Lower leg skin (tissue), 4 donors: ENCODE results near the gene PRKCQ. TPM values are rescaled to one million over a fixed set of nuclear protein-coding genes. Genes with fewer than 3 reads are reported as not detected.

Experiments
- DNase-seq, 2 donors: peaks; one replicate each; pipeline ENCODE4 v3.0.0-alpha.2; 2019; ENCODE audit warnings: low spot score in 2 of 2
- H3K4me3 ChIP-seq: fragments of 200-600 bp; sonication (generic); 2 replicates; pipeline ENCODE4 v1.5.1; 2017; ENCODE audit warnings: mild to moderate bottlenecking, low read depth; ENCODE audit not compliant: poor library complexity, severe bottlenecking
- POLR2A ChIP-seq, 2 donors: fragments of 450-650 bp; IDR thresholded peaks; one replicate each; pipeline ENCODE4 v1.6.1; 2016 to 2017; ENCODE audit warnings: antibody characterized with exemption in 2 of 2, mild to moderate bottlenecking in 1 of 2, moderate library complexity in 1 of 2
- WGBS, 2 donors: methylation state at CpG; one replicate each; pipeline ENCODE4 v1.1.5; 2018; 5-methylcytosine and 5-hydroxymethylcytosine counted together
- intact Hi-C: fragments of 100-400 bp; cut with DNase I; formaldehyde crosslinking; loops from one replicate; pipeline ENCODE4 v1.15.0; 2023; ENCODE audit warnings: low total_unique reads
- total RNA-seq, 4 donors: library from RNA; depleted of rRNA; stranded (reverse); fragments of >200 nt; gene quantifications; one replicate each; pipeline ENCODE4 v1.1.0, GENCODE V29; 2016
- TF ChIP-seq, protein P1 (sequence below), 3 donors: fragments of 450-650 bp; IDR thresholded peaks; one replicate each; pipeline ENCODE4 v1.5.1; 2016; ENCODE audit warnings: antibody characterized with exemption in 3 of 3, mild to moderate bottlenecking in 3 of 3, moderate library complexity in 2 of 3

Gene PRKCQ
- total RNA-seq, 4 donors from 2014 or later, result 0.06 to 0.17 TPM; not detected in 2

DNA sequence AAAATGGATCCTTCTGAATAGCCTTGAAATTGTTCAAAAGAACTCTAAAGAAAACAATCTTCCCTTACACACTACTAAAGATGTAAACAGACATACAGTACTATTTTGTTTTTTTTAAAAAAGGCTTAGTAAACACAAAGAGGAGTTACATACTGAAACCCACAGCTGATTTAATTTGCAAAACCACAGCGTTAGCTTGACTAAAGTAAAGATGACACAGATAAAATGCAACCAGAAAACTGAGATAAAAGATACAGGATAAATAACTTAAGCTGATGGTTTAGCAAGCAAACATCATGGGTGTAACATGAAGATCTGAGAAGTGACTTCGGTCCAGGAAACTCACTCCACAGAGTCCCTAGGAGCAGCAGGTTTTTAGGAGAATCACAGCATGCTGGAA is 21.8 kb downstream of the PRKCQ start:
- no peak overlapping the region for H3K4me3 ChIP-seq
- TF ChIP-seq, protein P1, sequence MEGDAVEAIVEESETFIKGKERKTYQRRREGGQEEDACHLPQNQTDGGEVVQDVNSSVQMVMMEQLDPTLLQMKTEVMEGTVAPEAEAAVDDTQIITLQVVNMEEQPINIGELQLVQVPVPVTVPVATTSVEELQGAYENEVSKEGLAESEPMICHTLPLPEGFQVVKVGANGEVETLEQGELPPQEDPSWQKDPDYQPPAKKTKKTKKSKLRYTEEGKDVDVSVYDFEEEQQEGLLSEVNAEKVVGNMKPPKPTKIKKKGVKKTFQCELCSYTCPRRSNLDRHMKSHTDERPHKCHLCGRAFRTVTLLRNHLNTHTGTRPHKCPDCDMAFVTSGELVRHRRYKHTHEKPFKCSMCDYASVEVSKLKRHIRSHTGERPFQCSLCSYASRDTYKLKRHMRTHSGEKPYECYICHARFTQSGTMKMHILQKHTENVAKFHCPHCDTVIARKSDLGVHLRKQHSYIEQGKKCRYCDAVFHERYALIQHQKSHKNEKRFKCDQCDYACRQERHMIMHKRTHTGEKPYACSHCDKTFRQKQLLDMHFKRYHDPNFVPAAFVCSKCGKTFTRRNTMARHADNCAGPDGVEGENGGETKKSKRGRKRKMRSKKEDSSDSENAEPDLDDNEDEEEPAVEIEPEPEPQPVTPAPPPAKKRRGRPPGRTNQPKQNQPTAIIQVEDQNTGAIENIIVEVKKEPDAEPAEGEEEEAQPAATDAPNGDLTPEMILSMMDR (IDR thresholded peaks at IDR 0.05), result no peak
- no peak for TF ChIP-seq POLR2A (IDR thresholded peaks at IDR 0.05)
- intact Hi-C loops, result no loop called here
- no peak for DNase-seq
- WGBS, 2 donors, result 74 to 81% methylated on average over 2 of the region's 2 CpGs

DNA sequence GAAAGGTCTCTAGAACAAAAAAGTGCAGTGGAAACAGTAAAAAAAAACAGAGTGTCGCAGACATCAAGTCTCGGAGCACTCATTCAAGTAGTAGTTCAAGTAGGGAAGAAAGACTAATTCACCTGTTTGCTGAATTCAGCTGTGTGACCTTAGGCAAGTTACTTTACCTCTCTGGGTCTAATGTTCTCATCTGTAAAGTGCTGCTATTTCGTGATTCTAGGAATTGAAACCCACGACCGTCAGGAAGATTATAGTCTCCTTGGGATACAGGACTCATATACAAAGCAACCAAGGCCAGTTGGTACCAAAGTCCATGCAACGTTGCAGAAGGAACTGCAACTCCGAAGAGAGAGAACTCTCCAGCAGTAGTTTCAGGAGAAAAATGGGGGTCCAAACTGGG is 26.1 kb downstream of the PRKCQ start:
- TF ChIP-seq POLR2A (IDR thresholded peaks at IDR 0.05), result no peak
- TF ChIP-seq, protein P1 (IDR thresholded peaks at IDR 0.05), result no peak
- H3K4me3 ChIP-seq, result no peak overlapping the region
- no peak for DNase-seq
- 75% methylated on average over 7 of the region's 7 CpGs for WGBS, 2 donors
- intact Hi-C loops, result no loop called here

DNA sequence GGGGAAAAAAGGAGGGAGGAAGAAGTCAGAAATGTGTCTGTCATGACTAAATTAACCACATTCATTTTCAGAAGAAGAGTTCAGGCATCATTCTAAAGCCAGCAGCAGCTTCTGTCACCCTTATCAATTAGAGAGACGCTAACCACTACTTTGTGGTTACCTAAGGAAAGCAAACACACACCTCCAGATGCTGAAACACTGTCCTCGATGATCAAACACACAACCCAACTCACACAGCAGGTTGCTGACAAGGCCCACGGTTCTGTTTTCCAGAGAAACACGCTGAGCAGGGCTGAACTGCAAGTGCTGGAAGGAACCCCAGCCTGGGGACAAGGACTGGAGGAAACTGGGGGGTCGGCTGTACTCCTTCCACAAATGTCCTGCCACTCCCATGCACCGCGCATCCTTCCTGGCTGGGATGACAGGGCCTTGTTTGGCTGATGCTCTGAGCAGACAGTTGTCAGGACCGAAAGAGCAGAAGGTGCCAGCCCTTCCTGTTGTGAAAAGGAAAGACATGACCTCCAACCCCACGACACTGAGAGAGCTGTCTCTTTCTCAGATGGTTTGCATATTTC is 36.6 kb downstream of the PRKCQ start:
- 67 to 70% methylated on average over 9 of the region's 9 CpGs for WGBS, 2 donors
- no peak for TF ChIP-seq POLR2A (IDR thresholded peaks at IDR 0.05)
- TF ChIP-seq, protein P1 (IDR thresholded peaks at IDR 0.05), result no peak
- DNase-seq, result no peak
- intact Hi-C loops, result no loop called here
- H3K4me3 ChIP-seq, result no peak overlapping the region

DNA sequence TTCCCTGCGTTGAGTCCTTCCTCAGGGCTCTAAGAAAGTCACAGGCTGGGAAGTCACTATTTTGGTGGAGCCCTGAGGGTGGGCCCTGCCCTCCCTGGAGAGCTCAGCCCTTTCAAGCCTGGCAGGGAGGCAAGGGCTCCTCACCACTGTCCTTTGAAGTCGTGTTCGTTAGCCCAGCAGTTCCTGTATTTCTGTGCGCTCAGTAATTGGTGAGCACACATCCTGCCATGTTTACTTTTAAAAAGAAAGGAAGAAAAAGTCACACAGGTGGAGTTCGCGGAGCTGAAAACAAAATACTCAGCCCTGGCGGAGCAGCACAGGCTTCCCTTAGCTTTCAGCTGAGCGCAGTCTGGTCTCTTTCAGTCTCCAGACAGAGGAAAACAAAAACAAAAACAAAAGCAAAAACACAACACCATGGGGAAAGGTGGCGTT is 37.1 kb downstream of the PRKCQ start:
- no peak overlapping the region for H3K4me3 ChIP-seq
- 40 to 45% methylated on average over 9 of the region's 9 CpGs for WGBS, 2 donors
- intact Hi-C loops, result no loop called here
- TF ChIP-seq POLR2A (IDR thresholded peaks at IDR 0.05), result no peak
- TF ChIP-seq, protein P1 (IDR thresholded peaks at IDR 0.05), result no peak
- DNase-seq, result no peak

DNA sequence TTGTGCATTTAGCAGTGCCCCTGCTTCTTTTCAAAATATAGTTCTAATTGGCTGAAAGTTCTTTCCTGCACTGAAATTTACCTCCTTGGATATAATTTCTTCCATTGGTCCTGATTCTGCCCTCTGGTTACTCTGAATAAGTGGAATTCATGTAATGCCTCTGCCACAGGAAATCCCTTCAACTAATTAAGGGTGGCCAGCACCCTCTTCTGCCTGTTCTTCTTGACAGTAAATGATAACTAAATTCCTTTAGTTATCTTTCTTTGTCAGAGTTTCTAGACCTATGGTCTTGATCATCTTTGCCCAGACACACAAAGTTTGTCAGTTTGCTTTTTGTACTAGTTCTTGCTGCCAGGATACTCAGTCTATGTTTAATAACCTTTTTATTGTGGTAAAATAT is 40.2 kb downstream of the PRKCQ start:
- no peak for DNase-seq
- intact Hi-C loops, result no loop called here
- no peak for TF ChIP-seq POLR2A (IDR thresholded peaks at IDR 0.05)
- TF ChIP-seq, protein P1 (IDR thresholded peaks at IDR 0.05), result no peak
- H3K4me3 ChIP-seq, result no peak overlapping the region

DNA sequence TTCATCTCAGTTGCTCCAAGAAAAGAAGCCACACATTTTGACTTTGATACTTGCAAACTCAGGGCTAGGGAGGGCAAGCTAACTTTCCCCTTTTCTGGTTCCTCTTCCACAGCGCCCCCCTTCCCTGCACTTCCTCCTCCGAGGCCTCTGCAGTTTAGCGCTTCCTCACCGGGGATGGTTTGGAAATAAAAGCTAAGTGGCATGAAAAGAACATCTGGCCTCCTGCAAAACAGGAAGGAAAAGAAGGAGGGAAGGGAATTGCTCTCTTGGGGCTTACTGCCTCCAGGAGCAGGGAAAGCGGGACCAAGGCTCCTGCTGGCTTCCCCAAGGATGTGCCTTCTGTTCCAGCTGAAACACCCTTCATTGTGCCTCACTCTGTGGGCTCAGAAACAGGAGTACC is 42.3 kb downstream of the PRKCQ start:
- WGBS, 2 donors, result 37 to 46% methylated on average over 5 of the region's 5 CpGs
- H3K4me3 ChIP-seq, result no peak overlapping the region
- intact Hi-C loops, result no loop called here
- DNase-seq, result no peak
- TF ChIP-seq POLR2A (IDR thresholded peaks at IDR 0.05), result no peak
- TF ChIP-seq, protein P1 (IDR thresholded peaks at IDR 0.05), result no peak
